ENCODE measurements around the gene MATN4. TPM values are rescaled to one million over a fixed set of nuclear protein-coding genes. Genes with fewer than 3 reads are reported as not detected.

Gene MATN4
- total and polyA plus RNA-seq, 7 experiments from 2014 or later = 2.3 TPM; not detected in 6

DNA sequence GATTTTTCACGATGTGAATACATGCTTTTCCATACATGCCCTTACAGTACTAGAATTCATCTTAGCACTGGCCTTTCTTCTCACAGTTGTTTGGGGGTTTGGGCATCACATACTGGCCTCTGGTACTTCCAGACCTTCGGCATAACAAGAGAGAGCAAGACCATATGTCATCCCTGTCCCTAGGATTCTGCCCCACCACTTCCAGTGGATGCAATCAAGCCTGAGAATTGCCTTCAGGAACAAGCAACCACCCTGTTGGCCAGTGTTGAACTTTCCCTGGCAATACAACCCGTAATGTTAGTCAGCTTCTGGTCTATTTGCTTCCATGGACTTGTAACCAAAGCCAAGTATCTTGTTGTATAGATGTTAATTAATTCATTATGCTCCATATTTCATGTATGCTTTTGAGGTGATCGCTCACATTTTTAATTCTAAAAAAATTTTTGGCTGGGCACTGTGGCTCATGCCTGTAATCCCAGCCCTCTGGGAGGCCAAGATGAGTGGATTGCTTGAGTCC, 38.3 kb downstream of the MATN4 start:
- Histone ChIP-seq H3K4me3 (ENCODE audit: low read length) (no peak overlapping the region), H3K27ac (ENCODE audit: low read depth, low read length) (no peak overlapping the region), H3K4me1 (ENCODE audit: control insufficient read depth in 2 of 2, insufficient read depth in 2 of 2, low read length in 2 of 2) (no peaks in the 10 kb centered on the region), H3K27me3 (ENCODE audit: control insufficient read depth in 2 of 2, insufficient read depth in 2 of 2, low read length in 2 of 2) (no peaks in the 10 kb centered on the region), H3K9me3 (ENCODE audit: control insufficient read depth in 2 of 3, low read length in 3 of 3) (no peaks in the 10 kb centered on the region), H3K36me3 (ENCODE audit: control insufficient read depth in 2 of 3, insufficient read depth in 3 of 3, low read length in 3 of 3) (no peaks in the 10 kb centered on the region)
- no peaks in the 10 kb centered on the region for H3K4me1 Mint-ChIP-seq
- no peak overlapping the region for H3K4me3 Mint-ChIP-seq
- CTCF ChIA-PET = no interaction called here
- POLR2A ChIA-PET = no interaction called here
- H3K27me3 Mint-ChIP-seq = peaks cover 31 to 67% (median 48%) of the 10 kb centered on the region in 5 donors
- intact Hi-C loops (cut with micrococcal nuclease) = no loop called here
- H3K36me3 Mint-ChIP-seq = no peaks in the 10 kb centered on the region
- H3K9me3 Mint-ChIP-seq = peaks cover 0 to 1% (median 0%) of the 10 kb centered on the region in 11 donors
- DNase-seq (no peak), ATAC-seq (no peak)
- no peak overlapping the region for H3K27ac Mint-ChIP-seq

DNA sequence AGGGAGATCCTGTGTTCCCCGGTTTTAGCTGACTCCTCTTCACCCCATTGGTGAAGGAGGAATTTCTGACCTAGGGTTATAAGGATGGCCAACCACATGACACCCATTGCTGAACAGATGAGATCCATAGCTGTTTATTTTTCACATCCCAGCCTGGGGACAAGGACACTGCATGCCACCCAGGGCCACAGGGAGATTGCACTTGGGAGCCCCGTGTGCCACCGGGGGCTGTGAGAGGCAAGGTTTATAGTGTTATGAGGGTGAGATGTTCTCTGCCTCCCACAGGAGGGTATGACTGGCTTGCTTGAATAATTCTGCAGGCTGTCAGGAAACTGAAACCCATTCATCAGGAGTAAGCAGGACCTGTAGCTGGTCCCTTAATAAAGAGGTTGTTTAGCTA, 39.0 kb downstream of the MATN4 start:
- Mint-ChIP-seq H3K27me3 (peaks cover 30 to 67% (median 44%) of the 10 kb centered on the region in 5 donors), H3K4me1 (no peaks in the 10 kb centered on the region), H3K36me3 (no peaks in the 10 kb centered on the region), H3K27ac (no peak overlapping the region), H3K9me3 (peaks cover 0 to 1% (median 0%) of the 10 kb centered on the region in 11 donors), H3K4me3 (no peak overlapping the region)
- intact Hi-C loops (cut with micrococcal nuclease) = no loop called here
- Histone ChIP-seq H3K36me3 (ENCODE audit: control insufficient read depth in 2 of 3, insufficient read depth in 3 of 3, low read length in 3 of 3) (no peaks in the 10 kb centered on the region), H3K4me1 (ENCODE audit: control insufficient read depth in 2 of 2, insufficient read depth in 2 of 2, low read length in 2 of 2) (no peaks in the 10 kb centered on the region), H3K27ac (ENCODE audit: low read depth, low read length) (no peak overlapping the region), H3K9me3 (ENCODE audit: control insufficient read depth in 2 of 3, low read length in 3 of 3) (no peaks in the 10 kb centered on the region), H3K27me3 (ENCODE audit: control insufficient read depth in 2 of 2, insufficient read depth in 2 of 2, low read length in 2 of 2) (no peaks in the 10 kb centered on the region), H3K4me3 (ENCODE audit: low read length) (no peak overlapping the region)
- ChIA-PET CTCF (no interaction called here), POLR2A (no interaction called here)
- DNase-seq (no peak), ATAC-seq (no peak)

DNA sequence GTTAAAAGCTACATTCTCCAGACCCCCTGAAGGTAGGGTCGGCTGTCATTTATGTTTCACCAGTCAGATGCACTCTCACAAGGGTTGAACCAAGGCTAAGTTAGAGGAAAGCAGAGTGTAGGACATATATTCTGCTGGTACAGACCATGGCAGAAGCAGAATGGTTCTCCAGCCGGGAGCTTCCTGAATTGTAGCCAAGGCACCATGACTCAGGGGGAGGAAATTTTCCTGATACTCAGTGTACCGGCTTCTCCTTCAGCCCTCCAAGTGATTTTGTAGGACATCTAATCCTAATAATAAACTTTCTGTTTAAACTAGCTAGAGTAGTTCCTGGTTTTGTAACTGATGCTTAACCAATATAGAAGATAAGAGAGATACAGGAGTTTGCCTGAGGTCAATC, 39.6 kb downstream of the MATN4 start:
- ATAC-seq (no peak), DNase-seq (no peak)
- H3K27me3 ChIP-seq (ENCODE audit: control insufficient read depth in 2 of 2, insufficient read depth in 2 of 2, low read length in 2 of 2) = no peaks in the 10 kb centered on the region
- no peaks in the 10 kb centered on the region for H3K9me3 ChIP-seq (ENCODE audit: control insufficient read depth in 2 of 3, low read length in 3 of 3)
- POLR2A ChIA-PET = no interaction called here
- Mint-ChIP-seq H3K4me1 (no peaks in the 10 kb centered on the region), H3K36me3 (no peaks in the 10 kb centered on the region), H3K27me3 (peaks cover 25 to 64% (median 41%) of the 10 kb centered on the region in 5 donors), H3K4me3 (no peak overlapping the region), H3K9me3 (peaks cover 0 to 1% (median 0%) of the 10 kb centered on the region in 11 donors), H3K27ac (no peak overlapping the region)
- intact Hi-C loops (cut with micrococcal nuclease) = no loop called here
- H3K4me1 ChIP-seq (ENCODE audit: control insufficient read depth in 2 of 2, insufficient read depth in 2 of 2, low read length in 2 of 2) = no peaks in the 10 kb centered on the region
- CTCF ChIA-PET = no interaction called here
- no peaks in the 10 kb centered on the region for H3K36me3 ChIP-seq (ENCODE audit: control insufficient read depth in 2 of 3, insufficient read depth in 3 of 3, low read length in 3 of 3)
- no peak overlapping the region for H3K27ac ChIP-seq (ENCODE audit: low read depth, low read length)
- H3K4me3 ChIP-seq (ENCODE audit: low read length) = no peak overlapping the region

DNA sequence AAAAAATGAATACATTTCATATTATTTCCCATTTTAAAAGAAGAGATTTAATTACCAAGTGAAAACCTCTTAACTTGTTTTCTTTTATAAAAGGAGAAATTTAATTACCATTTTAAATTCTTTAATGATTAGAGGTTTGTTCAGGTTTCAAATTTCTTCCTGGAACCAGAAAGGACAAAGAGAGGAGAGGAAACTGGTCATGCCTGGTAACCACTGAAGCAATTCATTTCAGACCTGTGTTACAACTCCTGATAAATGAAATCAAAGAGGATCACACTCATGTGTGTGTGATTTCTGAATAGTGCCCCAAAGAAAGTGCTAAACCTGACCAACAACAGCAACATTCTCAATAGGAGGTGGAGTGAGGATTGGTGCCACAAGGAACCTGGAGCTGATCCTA, 41.1 kb downstream of the MATN4 start:
- Histone ChIP-seq H3K4me1 (ENCODE audit: control insufficient read depth in 2 of 2, insufficient read depth in 2 of 2, low read length in 2 of 2) (no peaks in the 10 kb centered on the region), H3K9me3 (ENCODE audit: control insufficient read depth in 2 of 3, low read length in 3 of 3) (no peaks in the 10 kb centered on the region), H3K27me3 (ENCODE audit: control insufficient read depth in 2 of 2, insufficient read depth in 2 of 2, low read length in 2 of 2) (no peaks in the 10 kb centered on the region), H3K4me3 (ENCODE audit: low read length) (no peak overlapping the region), H3K36me3 (ENCODE audit: control insufficient read depth in 2 of 3, insufficient read depth in 3 of 3, low read length in 3 of 3) (no peaks in the 10 kb centered on the region), H3K27ac (ENCODE audit: low read depth, low read length) (no peak overlapping the region)
- POLR2A ChIA-PET = no interaction called here
- H3K27me3 Mint-ChIP-seq = peaks cover 23 to 67% (median 34%) of the 10 kb centered on the region in 5 donors
- peaks cover 0 to 1% (median 0%) of the 10 kb centered on the region in 11 donors for H3K9me3 Mint-ChIP-seq
- H3K4me3 Mint-ChIP-seq = no peak overlapping the region
- intact Hi-C loops (cut with micrococcal nuclease) = no loop called here
- ATAC-seq (no peak), DNase-seq (no peak)
- no peaks in the 10 kb centered on the region for H3K4me1 Mint-ChIP-seq
- H3K36me3 Mint-ChIP-seq = no peaks in the 10 kb centered on the region
- no peak overlapping the region for H3K27ac Mint-ChIP-seq
- CTCF ChIA-PET = no interaction called here

DNA sequence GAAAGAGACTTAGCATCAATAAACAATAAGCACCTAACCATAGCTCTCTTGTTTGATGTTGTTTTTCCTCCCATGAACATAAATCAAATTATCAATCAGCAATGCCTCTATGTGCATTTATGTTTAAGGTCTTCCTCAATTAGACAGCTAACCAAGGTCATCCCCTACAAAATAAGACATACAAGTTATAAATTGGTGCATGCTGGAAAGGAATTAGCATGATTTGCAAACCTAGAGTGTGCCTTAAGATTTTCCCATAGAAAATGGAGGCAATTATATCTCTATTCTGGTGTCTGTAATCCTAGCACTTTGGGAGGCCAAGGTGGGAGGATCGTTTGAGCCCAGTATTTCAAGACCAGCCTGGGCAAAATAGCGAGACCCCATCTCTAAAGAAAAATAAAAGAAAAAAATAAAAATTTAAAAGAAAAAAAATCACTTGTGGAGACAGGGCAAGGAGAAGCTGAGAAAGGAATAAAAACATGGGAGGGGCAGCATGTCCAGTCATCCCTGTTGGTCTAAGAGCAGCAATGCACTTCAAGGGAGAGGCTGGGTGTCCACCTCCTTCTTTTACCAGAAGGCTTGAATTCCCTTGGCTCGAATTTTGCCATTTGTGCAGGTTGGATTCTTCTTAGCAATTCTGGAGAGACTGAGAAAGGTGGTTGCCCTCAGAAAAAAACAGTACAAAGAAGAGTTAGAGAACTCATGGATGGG, 44.4 kb downstream of the MATN4 start:
- intact Hi-C loops (cut with micrococcal nuclease) = no loop called here
- Histone ChIP-seq H3K36me3 (ENCODE audit: control insufficient read depth in 2 of 3, insufficient read depth in 3 of 3, low read length in 3 of 3) (no peaks in the 10 kb centered on the region), H3K27ac (ENCODE audit: low read depth, low read length) (no peak overlapping the region), H3K27me3 (ENCODE audit: control insufficient read depth in 2 of 2, insufficient read depth in 2 of 2, low read length in 2 of 2) (no peaks in the 10 kb centered on the region), H3K9me3 (ENCODE audit: control insufficient read depth in 2 of 3, low read length in 3 of 3) (no peaks in the 10 kb centered on the region), H3K4me1 (ENCODE audit: control insufficient read depth in 2 of 2, insufficient read depth in 2 of 2, low read length in 2 of 2) (no peaks in the 10 kb centered on the region), H3K4me3 (ENCODE audit: low read length) (no peak overlapping the region)
- peaks cover 17 to 68% (median 30%) of the 10 kb centered on the region in 5 donors for H3K27me3 Mint-ChIP-seq
- H3K4me3 Mint-ChIP-seq = no peak overlapping the region
- no peak for ATAC-seq
- H3K36me3 Mint-ChIP-seq = no peaks in the 10 kb centered on the region
- DNase-seq = no peak
- no peak overlapping the region for H3K27ac Mint-ChIP-seq
- peaks cover 0 to 1% (median 0%) of the 10 kb centered on the region in 7 donors for H3K4me1 Mint-ChIP-seq
- ChIA-PET POLR2A (no interaction called here), CTCF (no interaction called here)
- H3K9me3 Mint-ChIP-seq = no peaks in the 10 kb centered on the region

DNA sequence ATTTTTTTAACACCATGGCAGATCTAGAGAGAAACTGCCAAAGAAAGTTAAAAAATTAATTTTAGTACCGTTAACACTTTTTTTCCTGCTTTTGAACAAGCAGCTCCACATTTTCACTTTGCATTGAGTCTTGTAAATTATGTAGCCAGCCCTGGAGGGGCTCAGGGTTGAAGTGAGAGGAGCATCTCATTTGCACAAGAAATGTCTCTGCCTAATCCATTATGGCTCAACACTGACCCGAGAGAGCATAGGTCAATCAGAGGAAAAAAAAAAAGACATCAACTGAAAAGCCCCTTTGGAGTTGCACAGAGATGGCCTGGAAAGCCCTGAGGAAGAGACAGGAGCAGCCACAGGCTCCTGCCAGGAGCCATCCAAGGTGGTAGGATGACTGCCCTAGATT, 49.4 kb downstream of the MATN4 start:
- no peaks in the 10 kb centered on the region for H3K9me3 ChIP-seq (ENCODE audit: control insufficient read depth in 2 of 3, low read length in 3 of 3)
- no peaks in the 10 kb centered on the region for H3K4me1 ChIP-seq (ENCODE audit: control insufficient read depth in 2 of 2, insufficient read depth in 2 of 2, low read length in 2 of 2)
- Mint-ChIP-seq H3K9me3 (no peaks in the 10 kb centered on the region), H3K27me3 (peaks cover 17 to 39% (median 30%) of the 10 kb centered on the region in 5 donors), H3K27ac (no peak overlapping the region), H3K36me3 (no peaks in the 10 kb centered on the region), H3K4me3 (no peak overlapping the region), H3K4me1 (peaks cover 0 to 7% (median 0%) of the 10 kb centered on the region in 7 donors)
- H3K27me3 ChIP-seq (ENCODE audit: control insufficient read depth in 2 of 2, insufficient read depth in 2 of 2, low read length in 2 of 2) = no peaks in the 10 kb centered on the region
- ChIA-PET POLR2A (no interaction called here), CTCF (no interaction called here)
- ATAC-seq (no peak), DNase-seq (no peak)
- H3K4me3 ChIP-seq (ENCODE audit: low read length) = no peak overlapping the region
- intact Hi-C loops (cut with micrococcal nuclease) = no loop called here
- no peak overlapping the region for H3K27ac ChIP-seq (ENCODE audit: low read depth, low read length)
- no peaks in the 10 kb centered on the region for H3K36me3 ChIP-seq (ENCODE audit: control insufficient read depth in 2 of 3, insufficient read depth in 3 of 3, low read length in 3 of 3)

DNA sequence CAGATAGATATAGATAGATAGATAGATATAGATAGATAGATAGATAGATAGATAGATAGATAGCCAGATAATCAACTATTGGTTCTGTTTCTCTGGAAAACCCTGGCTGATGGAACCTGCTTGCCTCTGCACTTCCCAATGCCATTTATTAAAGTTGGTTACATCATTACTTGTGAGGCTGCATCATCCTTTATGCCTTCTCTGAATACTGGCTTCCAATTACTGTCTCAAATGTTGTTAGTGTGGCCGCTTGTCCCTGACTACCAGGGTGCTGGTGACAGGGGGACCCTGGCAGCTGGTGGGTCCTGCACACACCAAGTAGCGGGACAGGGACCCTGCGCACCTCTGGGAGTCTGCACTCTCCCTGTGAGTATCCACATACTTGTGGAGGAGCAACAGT, 49.8 kb downstream of the MATN4 start:
- intact Hi-C loops (cut with micrococcal nuclease) = no loop called here
- H3K27me3 Mint-ChIP-seq = peaks cover 21 to 40% (median 31%) of the 10 kb centered on the region in 5 donors
- no peaks in the 10 kb centered on the region for H3K9me3 ChIP-seq (ENCODE audit: control insufficient read depth in 2 of 3, low read length in 3 of 3)
- H3K36me3 Mint-ChIP-seq = no peaks in the 10 kb centered on the region
- ATAC-seq = no peak
- H3K27me3 ChIP-seq (ENCODE audit: control insufficient read depth in 2 of 2, insufficient read depth in 2 of 2, low read length in 2 of 2) = no peaks in the 10 kb centered on the region
- CTCF ChIA-PET = interaction anchor here (1.0 kb wide), 1 partner anchor 177 kb away, joined by 3 read pairs; no protein-coding TSS in a partner anchor
- H3K4me3 Mint-ChIP-seq = no peak overlapping the region
- no peak for DNase-seq
- no peak overlapping the region for H3K27ac ChIP-seq (ENCODE audit: low read depth, low read length)
- no peaks in the 10 kb centered on the region for H3K4me1 ChIP-seq (ENCODE audit: control insufficient read depth in 2 of 2, insufficient read depth in 2 of 2, low read length in 2 of 2)
- no peaks in the 10 kb centered on the region for H3K36me3 ChIP-seq (ENCODE audit: control insufficient read depth in 2 of 3, insufficient read depth in 3 of 3, low read length in 3 of 3)
- H3K27ac Mint-ChIP-seq = no peak overlapping the region
- H3K9me3 Mint-ChIP-seq = no peaks in the 10 kb centered on the region
- POLR2A ChIA-PET = no interaction called here
- H3K4me3 ChIP-seq (ENCODE audit: low read length) = no peak overlapping the region
- peaks cover 0 to 7% (median 0%) of the 10 kb centered on the region in 7 donors for H3K4me1 Mint-ChIP-seq
